HL-60 (cell line): ENCODE measurements around the gene SPATA46.

Experiments used
- GABPA ChIP-seq: IDR thresholded peaks from 2 replicates; pipeline ENCODE4 v1.6.1; 2012; ENCODE audit warnings: low read depth
- POLR2AphosphoS5 ChIP-seq: IDR thresholded peaks from 2 replicates; pipeline ENCODE4 v1.6.1; 2012; ENCODE audit warnings: low read depth

DNA sequence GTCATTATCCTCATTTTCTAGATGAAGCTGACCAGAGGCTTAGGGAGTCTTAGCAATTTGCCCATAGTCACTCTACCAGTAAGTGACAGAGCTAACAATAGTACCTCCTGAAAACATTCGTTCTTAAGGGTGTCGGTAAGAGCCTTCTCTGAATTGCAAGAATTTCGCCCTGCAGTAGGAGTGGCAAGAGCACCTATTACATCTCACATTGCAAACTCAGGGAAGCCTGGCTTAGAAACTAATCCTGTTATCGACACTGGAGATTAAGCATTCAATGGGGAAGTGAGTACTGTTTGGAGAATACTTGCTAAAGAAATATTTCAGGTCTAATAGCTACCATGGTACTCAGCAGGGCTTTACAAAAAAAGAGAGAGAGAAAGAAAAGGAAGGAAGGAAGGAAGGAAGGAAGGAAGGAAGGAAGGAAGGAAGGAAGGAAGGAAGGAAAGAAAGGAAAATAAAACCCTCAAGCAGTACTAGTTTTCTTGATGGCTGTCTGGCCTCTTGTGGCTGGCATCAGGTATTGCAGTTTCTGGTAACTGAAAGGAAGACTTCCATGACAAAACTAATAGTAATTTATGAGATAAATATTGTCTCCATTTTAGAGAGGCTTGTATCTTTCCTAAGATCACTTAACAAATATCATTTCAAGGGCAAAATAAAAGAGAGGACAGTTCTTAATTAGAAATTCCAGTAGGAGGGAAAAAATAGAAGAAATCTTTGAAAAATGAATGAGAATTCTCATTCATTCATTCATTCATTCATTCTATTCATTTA, 15.3 kb upstream of the SPATA46 start:
- TF ChIP-seq POLR2AphosphoS5: no peak
- TF ChIP-seq GABPA: no peak
